Stimulated activated CD8-positive, alpha-beta memory T cell treated with anti-CD3 and anti-CD28 coated beads, Interleukin-7, amount 100 ng/mL, for 1 hour (primary cell): ENCODE data around the gene CD34.
"Not testable (repeated sequence)": the region's sequence is repeated elsewhere in the genome, so short reads cannot be mapped to it uniquely, and the experiment has no call there.

Experiments used
- DNase-seq, 2 donors: peaks; one replicate each; pipeline ENCODE4 v3.0.0-alpha.2; 2020; ENCODE audit warnings: low read depth in 2 of 2

Gene CD34

GRCh38 chr1:207910591-207911354 lies at the start of gene CD34:
CD34 (minus strand) TSS chr1:207911125; CDS start chr1:207911080, 45 bp downstream.
- no peak for DNase-seq

GRCh38 chr1:207960346-207960745 lies 49.4 kb upstream of the CD34 start:
- DNase-seq, result no peak

GRCh38 chr1:207959910-207960309 lies 49.0 kb upstream of the CD34 start:
- no peak for DNase-seq

- DNase-seq, result no peak
These were observed 48.4 kb upstream of the CD34 start for GRCh38 chr1:207959141-207959825.

- DNase-seq, result no peak
These were observed 47.6 kb upstream of the CD34 start for GRCh38 chr1:207958376-207959139.

GRCh38 chr1:207956986-207957385 lies 46.1 kb upstream of the CD34 start:
- DNase-seq, result no peak

GRCh38 chr1:207954104-207954503 lies 43.2 kb upstream of the CD34 start:
- no peak for DNase-seq

GRCh38 chr1:207952617-207953542 lies 42.0 kb upstream of the CD34 start:
- no peak for DNase-seq

- no peak for DNase-seq
These were observed 40.7 kb upstream of the CD34 start for GRCh38 chr1:207951652-207952051.

- DNase-seq, result no peak
These were observed 39.8 kb upstream of the CD34 start for GRCh38 chr1:207950750-207951149.

GRCh38 chr1:207949571-207950195 lies 38.8 kb upstream of the CD34 start:
- no peak for DNase-seq

GRCh38 chr1:207948536-207949250 lies 37.8 kb upstream of the CD34 start:
- DNase-seq, result no peak

- no peak for DNase-seq
These were observed 35.8 kb upstream of the CD34 start for GRCh38 chr1:207946756-207947155.

- no peak for DNase-seq
These were observed 33.6 kb upstream of the CD34 start for GRCh38 chr1:207944571-207944970.

GRCh38 chr1:207942337-207942741 lies 31.4 kb upstream of the CD34 start:
- not testable (repeated sequence) for DNase-seq

GRCh38 chr1:207941665-207942064 lies 30.7 kb upstream of the CD34 start:
- no peak for DNase-seq

- DNase-seq, result no peak
These were observed 27.1 kb upstream of the CD34 start for GRCh38 chr1:207938016-207938415.

GRCh38 chr1:207937204-207937603 lies 26.3 kb upstream of the CD34 start:
- DNase-seq, result no peak

- no peak for DNase-seq
These were observed 24.2 kb upstream of the CD34 start for GRCh38 chr1:207935166-207935583.

GRCh38 chr1:207933205-207933800 lies 22.4 kb upstream of the CD34 start:
- DNase-seq, result no peak
